Measurements from ENCODE around the gene TNNT2. TPM values are rescaled to one million over a fixed set of nuclear protein-coding genes. Genes with fewer than 3 reads are reported as not detected.
A peak's percentile ranks its signal among the peaks of the same experiment; 100 is the strongest.

Gene TNNT2
- total and polyA plus RNA-seq, 2 donors, result 3.1 to 10.0 TPM

- H3K4me1 ChIP-seq (ENCODE audit: control insufficient read depth in 2 of 2, insufficient read depth in 2 of 2, low read length in 2 of 2), result peaks cover under 1 to 13% of the 10 kb centered on the region in 2 donors
Observed at GRCh38 chr1:201316556-201316955, 60.9 kb downstream of the TNNT2 start.

GRCh38 chr1:201313086-201313485 lies 64.4 kb downstream of the TNNT2 start:
- DNase-seq (ENCODE audit: low read depth in 6 of 9, low spot score in 9 of 9), result no peak
- no peak overlapping the region for H3K4me3 ChIP-seq (ENCODE audit: low read length in 2 of 2)
- H3K9me3 ChIP-seq (ENCODE audit: control insufficient read depth in 2 of 2, insufficient read depth in 1 of 2, low read length in 1 of 2), result no peaks in the 10 kb centered on the region
- no peaks in the 10 kb centered on the region for H3K36me3 ChIP-seq (ENCODE audit: control insufficient read depth in 2 of 2, insufficient read depth in 2 of 2, low read length in 1 of 2)
- peaks cover 0 to 3% of the 10 kb centered on the region in 2 donors for H3K27me3 ChIP-seq (ENCODE audit: control insufficient read depth in 2 of 2, insufficient read depth in 1 of 2, low read length in 1 of 2)
- H3K27ac ChIP-seq (ENCODE audit: low read depth in 1 of 2, low read length in 1 of 2), result no peak overlapping the region
- 97% methylated on average over 16 of the region's 16 CpGs for WGBS
- peaks cover 11 to 44% of the 10 kb centered on the region in 2 donors for H3K4me1 ChIP-seq (ENCODE audit: control insufficient read depth in 2 of 2, insufficient read depth in 2 of 2, low read length in 2 of 2)

More at GRCh38 chr1:201316556-201316955, 60.9 kb downstream of the TNNT2 start:
- Histone ChIP-seq H3K27me3 (ENCODE audit: control insufficient read depth in 2 of 2, insufficient read depth in 1 of 2, low read length in 1 of 2) (no peaks in the 10 kb centered on the region), H3K36me3 (ENCODE audit: control insufficient read depth in 2 of 2, insufficient read depth in 2 of 2, low read length in 1 of 2) (no peaks in the 10 kb centered on the region), H3K9me3 (ENCODE audit: control insufficient read depth in 2 of 2, insufficient read depth in 1 of 2, low read length in 1 of 2) (no peaks in the 10 kb centered on the region), H3K27ac (ENCODE audit: low read depth in 1 of 2, low read length in 1 of 2) (no peak overlapping the region), H3K4me3 (ENCODE audit: low read length in 2 of 2) (no peak overlapping the region)
- 97% methylated on average over 5 of the region's 5 CpGs for WGBS
- no peak for DNase-seq (ENCODE audit: low read depth in 6 of 9, low spot score in 9 of 9)

GRCh38 chr1:201312298-201312697 lies 65.2 kb downstream of the TNNT2 start:
- peak overlapping the region; percentile 57 to 67 for H3K27ac ChIP-seq (ENCODE audit: low read depth in 1 of 2, low read length in 1 of 2)

GRCh38 chr1:201311356-201312011 lies 66.0 kb downstream of the TNNT2 start:
- Histone ChIP-seq H3K4me1 (ENCODE audit: control insufficient read depth in 2 of 2, insufficient read depth in 2 of 2, low read length in 2 of 2) (peaks cover 11 to 51% of the 10 kb centered on the region in 2 donors), H3K27me3 (ENCODE audit: control insufficient read depth in 2 of 2, insufficient read depth in 1 of 2, low read length in 1 of 2) (peaks cover 0 to 7% of the 10 kb centered on the region in 2 donors), H3K36me3 (ENCODE audit: control insufficient read depth in 2 of 2, insufficient read depth in 2 of 2, low read length in 1 of 2) (no peaks in the 10 kb centered on the region), H3K27ac (ENCODE audit: low read depth in 1 of 2, low read length in 1 of 2) (peak overlapping the region; percentile 67 to 73), H3K9me3 (ENCODE audit: control insufficient read depth in 2 of 2, insufficient read depth in 1 of 2, low read length in 1 of 2) (no peaks in the 10 kb centered on the region), H3K4me3 (ENCODE audit: low read length in 2 of 2) (no peak overlapping the region)
- peak in 6 of 9 donors; percentile 9 to 64 (median 28) for DNase-seq (ENCODE audit: low read depth in 6 of 9, low spot score in 9 of 9)
- 44% methylated on average over 8 of the region's 8 CpGs for WGBS

More at GRCh38 chr1:201312298-201312697, 65.2 kb downstream of the TNNT2 start:
- Histone ChIP-seq H3K27me3 (ENCODE audit: control insufficient read depth in 2 of 2, insufficient read depth in 1 of 2, low read length in 1 of 2) (peaks cover 0 to 6% of the 10 kb centered on the region in 2 donors), H3K4me3 (ENCODE audit: low read length in 2 of 2) (no peak overlapping the region), H3K9me3 (ENCODE audit: control insufficient read depth in 2 of 2, insufficient read depth in 1 of 2, low read length in 1 of 2) (no peaks in the 10 kb centered on the region), H3K4me1 (ENCODE audit: control insufficient read depth in 2 of 2, insufficient read depth in 2 of 2, low read length in 2 of 2) (peaks cover 11 to 50% of the 10 kb centered on the region in 2 donors), H3K36me3 (ENCODE audit: control insufficient read depth in 2 of 2, insufficient read depth in 2 of 2, low read length in 1 of 2) (no peaks in the 10 kb centered on the region)
- DNase-seq (ENCODE audit: low read depth in 6 of 9, low spot score in 9 of 9), result no peak
- 93% methylated on average over 7 of the region's 7 CpGs for WGBS

- 86% methylated on average over 4 of the region's 4 CpGs for WGBS
- Histone ChIP-seq H3K27ac (ENCODE audit: low read depth in 1 of 2, low read length in 1 of 2) (peak overlapping the region; percentile 38 to 73), H3K4me3 (ENCODE audit: low read length in 2 of 2) (no peak overlapping the region), H3K27me3 (ENCODE audit: control insufficient read depth in 2 of 2, insufficient read depth in 1 of 2, low read length in 1 of 2) (peaks cover 0 to 7% of the 10 kb centered on the region in 2 donors), H3K36me3 (ENCODE audit: control insufficient read depth in 2 of 2, insufficient read depth in 2 of 2, low read length in 1 of 2) (no peaks in the 10 kb centered on the region), H3K4me1 (ENCODE audit: control insufficient read depth in 2 of 2, insufficient read depth in 2 of 2, low read length in 2 of 2) (peaks cover 11 to 51% of the 10 kb centered on the region in 2 donors), H3K9me3 (ENCODE audit: control insufficient read depth in 2 of 2, insufficient read depth in 1 of 2, low read length in 1 of 2) (no peaks in the 10 kb centered on the region)
- DNase-seq (ENCODE audit: low read depth in 6 of 9, low spot score in 9 of 9), result peak in 1 of 9 donors; percentile 16
Observed at GRCh38 chr1:201310986-201311355, 66.5 kb downstream of the TNNT2 start.

GRCh38 chr1:201310251-201310985 lies 67.1 kb downstream of the TNNT2 start:
- no peak overlapping the region for H3K4me3 ChIP-seq (ENCODE audit: low read length in 2 of 2)
- peaks cover 0 to 7% of the 10 kb centered on the region in 2 donors for H3K27me3 ChIP-seq (ENCODE audit: control insufficient read depth in 2 of 2, insufficient read depth in 1 of 2, low read length in 1 of 2)
- peak overlapping the region; percentile 72 to 73 for H3K27ac ChIP-seq (ENCODE audit: low read depth in 1 of 2, low read length in 1 of 2)
- no peaks in the 10 kb centered on the region for H3K36me3 ChIP-seq (ENCODE audit: control insufficient read depth in 2 of 2, insufficient read depth in 2 of 2, low read length in 1 of 2)
- DNase-seq (ENCODE audit: low read depth in 6 of 9, low spot score in 9 of 9), result no peak
- WGBS, result 65% methylated on average over 7 of the region's 7 CpGs
- H3K4me1 ChIP-seq (ENCODE audit: control insufficient read depth in 2 of 2, insufficient read depth in 2 of 2, low read length in 2 of 2), result peaks cover 11 to 51% of the 10 kb centered on the region in 2 donors
- no peaks in the 10 kb centered on the region for H3K9me3 ChIP-seq (ENCODE audit: control insufficient read depth in 2 of 2, insufficient read depth in 1 of 2, low read length in 1 of 2)

- Histone ChIP-seq H3K9me3 (ENCODE audit: control insufficient read depth in 2 of 2, insufficient read depth in 1 of 2, low read length in 1 of 2) (no peaks in the 10 kb centered on the region), H3K27ac (ENCODE audit: low read depth in 1 of 2, low read length in 1 of 2) (no peak overlapping the region), H3K36me3 (ENCODE audit: control insufficient read depth in 2 of 2, insufficient read depth in 2 of 2, low read length in 1 of 2) (no peaks in the 10 kb centered on the region), H3K4me3 (ENCODE audit: low read length in 2 of 2) (no peak overlapping the region), H3K4me1 (ENCODE audit: control insufficient read depth in 2 of 2, insufficient read depth in 2 of 2, low read length in 2 of 2) (peaks cover 11 to 51% of the 10 kb centered on the region in 2 donors), H3K27me3 (ENCODE audit: control insufficient read depth in 2 of 2, insufficient read depth in 1 of 2, low read length in 1 of 2) (peaks cover 0 to 10% of the 10 kb centered on the region in 2 donors)
- peak in 7 of 9 donors; percentile 19 to 72 (median 32) for DNase-seq (ENCODE audit: low read depth in 6 of 9, low spot score in 9 of 9)
- WGBS, result 1% methylated on average over 9 of the region's 9 CpGs
Observed at GRCh38 chr1:201309416-201309815, 68.1 kb downstream of the TNNT2 start.

Measured in thymus (tissue), 11 donors.